HL-60/S4 treated with phorbol 12-myristate 13-acetate at 8.2 ng/mL for 4 days and 3 days (cell line): Measurements from ENCODE around the gene KDM4C.
"Not testable (repeated sequence)": the region's sequence is repeated elsewhere in the genome, so short reads cannot be mapped to it uniquely, and the experiment has no call there.

Source experiments
- in situ Hi-C: fragments of 300-500 bp; cut with MboI; formaldehyde crosslinking; loops from 2 replicates; pipeline ENCODE4 v1.15.0; 2022; ENCODE audit warnings: low sequenced_read_pairs

KDM4C gene

GRCh38 chr9:6757456-6758247 lies at the start of gene KDM4C:
Gene KDM4C (plus strand): TSS chr9:6757973. CDS start chr9:6792989, 35,016 bp downstream.
- in situ Hi-C loops: no loop called here

- in situ Hi-C loops: no loop called here
Observed at GRCh38 chr9:6708732-6709131, 49.0 kb upstream of the KDM4C start.

- in situ Hi-C loops: no loop called here
Observed at GRCh38 chr9:6711403-6711802, 46.4 kb upstream of the KDM4C start.

GRCh38 chr9:6712041-6712440 lies 45.7 kb upstream of the KDM4C start:
- in situ Hi-C loops: no loop called here

GRCh38 chr9:6714176-6714575 lies 43.6 kb upstream of the KDM4C start:
- in situ Hi-C loops: no loop called here

- in situ Hi-C loops: not testable (repeated sequence)
Observed at GRCh38 chr9:6715153-6715754, 42.5 kb upstream of the KDM4C start.

GRCh38 chr9:6715755-6716643 lies 41.8 kb upstream of the KDM4C start:
- in situ Hi-C loops: no loop called here

- in situ Hi-C loops: no loop called here
Observed at GRCh38 chr9:6716766-6717165, 41.0 kb upstream of the KDM4C start.

- in situ Hi-C loops: no loop called here
Observed at GRCh38 chr9:6723881-6724420, 33.8 kb upstream of the KDM4C start.

- in situ Hi-C loops: no loop called here
Observed at GRCh38 chr9:6733257-6733656, 24.5 kb upstream of the KDM4C start.

- in situ Hi-C loops: no loop called here
Observed at GRCh38 chr9:6733831-6734230, 23.9 kb upstream of the KDM4C start.

GRCh38 chr9:6735422-6735821 lies 22.4 kb upstream of the KDM4C start:
- in situ Hi-C loops: no loop called here

- in situ Hi-C loops: no loop called here
Observed at GRCh38 chr9:6739218-6739617, 18.6 kb upstream of the KDM4C start.

GRCh38 chr9:6748861-6749260 lies 8.9 kb upstream of the KDM4C start:
- in situ Hi-C loops: not testable (repeated sequence)

GRCh38 chr9:6754861-6755260 lies 2.9 kb upstream of the KDM4C start:
- in situ Hi-C loops: not testable (repeated sequence)

- in situ Hi-C loops: no loop called here
Observed at GRCh38 chr9:6757132-6757455, 679 bp upstream of the KDM4C start.

GRCh38 chr9:6758248-6758497 lies 400 bp downstream of the KDM4C start:
- in situ Hi-C loops: no loop called here

GRCh38 chr9:6758498-6759184 lies 868 bp downstream of the KDM4C start:
- in situ Hi-C loops: no loop called here

- in situ Hi-C loops: no loop called here
Observed at GRCh38 chr9:6759185-6759977, 1.6 kb downstream of the KDM4C start.

GRCh38 chr9:6761306-6761705 lies 3.5 kb downstream of the KDM4C start:
- in situ Hi-C loops: no loop called here
